GM21717 (cell line): Measurements from ENCODE around the gene TMEM132C.
"Not testable (repeated sequence)": the region's sequence is repeated elsewhere in the genome, so short reads cannot be mapped to it uniquely, and the experiment has no call there.

Source experiments
- ATAC-seq: cut with Tn5 transposase; IDR thresholded peaks from one replicate; pipeline ENCODE4 v1.9.1; 2021; ENCODE audit warnings: mild to moderate bottlenecking, moderate library complexity; ENCODE audit not compliant: unreplicated experiment

TMEM132C gene

GRCh38 chr12:128603573-128604115 is 336.7 kb downstream of the TMEM132C start:
- no peak for ATAC-seq

- not testable (repeated sequence) for ATAC-seq
Observed at GRCh38 chr12:128604219-128604618, 337.2 kb downstream of the TMEM132C start.

GRCh38 chr12:128606051-128606450 is 339.1 kb downstream of the TMEM132C start:
- ATAC-seq, result no peak

- no peak for ATAC-seq
Observed at GRCh38 chr12:128606538-128606937, 339.6 kb downstream of the TMEM132C start.

- no peak for ATAC-seq
Observed at GRCh38 chr12:128606970-128607369, 340.0 kb downstream of the TMEM132C start.

GRCh38 chr12:128607641-128608040 is 340.7 kb downstream of the TMEM132C start:
- ATAC-seq, result no peak

- no peak for ATAC-seq
Observed at GRCh38 chr12:128609861-128610260, 342.9 kb downstream of the TMEM132C start.

- ATAC-seq, result no peak
Observed at GRCh38 chr12:128611736-128612135, 344.8 kb downstream of the TMEM132C start.

- ATAC-seq, result no peak
Observed at GRCh38 chr12:128612150-128612850, 345.3 kb downstream of the TMEM132C start.

- ATAC-seq, result no peak
Observed at GRCh38 chr12:128613837-128614590, 347.0 kb downstream of the TMEM132C start.

GRCh38 chr12:128617304-128617833 is 350.4 kb downstream of the TMEM132C start:
- no peak for ATAC-seq

GRCh38 chr12:128619263-128619662 is 352.3 kb downstream of the TMEM132C start:
- no peak for ATAC-seq

GRCh38 chr12:128621304-128621703 is 354.3 kb downstream of the TMEM132C start:
- no peak for ATAC-seq

- no peak for ATAC-seq
Observed at GRCh38 chr12:128623748-128624147, 356.8 kb downstream of the TMEM132C start.

- ATAC-seq, result no peak
Observed at GRCh38 chr12:128626808-128627320, 359.9 kb downstream of the TMEM132C start.

GRCh38 chr12:128627659-128628058 is 360.7 kb downstream of the TMEM132C start:
- ATAC-seq, result no peak

GRCh38 chr12:128629979-128630378 is 363.0 kb downstream of the TMEM132C start:
- ATAC-seq, result no peak

GRCh38 chr12:128637642-128638606 is 371.0 kb downstream of the TMEM132C start:
- ATAC-seq, result peak; percentile 93

- no peak for ATAC-seq
Observed at GRCh38 chr12:128639089-128639488, 372.1 kb downstream of the TMEM132C start.

- no peak for ATAC-seq
Observed at GRCh38 chr12:128643155-128643554, 376.2 kb downstream of the TMEM132C start.
